PFSK-1 (cell line): ENCODE measurements around the gene SULF2. TPM values are rescaled to one million over a fixed set of nuclear protein-coding genes. Genes with fewer than 3 reads are reported as not detected.

ENCODE experiments used
- FOXP2 ChIP-seq: optimal IDR thresholded peaks from 2 replicates; pipeline ENCODE3; 2011; ENCODE audit warnings: borderline replicate concordance, control low read depth, inconsistent platforms; ENCODE audit not compliant: insufficient read depth; ENCODE audit errors: extremely low read length, extremely low read depth
- POLR2AphosphoS5 ChIP-seq: IDR thresholded peaks from 2 replicates; pipeline ENCODE4 v1.6.1; 2012; ENCODE audit warnings: low read depth, mild to moderate bottlenecking, control low read depth, low read length, moderate library complexity
- REST ChIP-seq, 2 experiments: IDR thresholded peaks; 2 replicates each; pipeline versions ENCODE4 v1.6.1 to v1.8.0; 2011 to 2012; ENCODE audit warnings: low read depth in 2 of 2, low read length in 2 of 2, control low read depth in 1 of 2, inconsistent platforms in 1 of 2, mild to moderate bottlenecking in 1 of 2, moderate library complexity in 1 of 2; ENCODE audit not compliant: insufficient read depth in 1 of 2
- SIN3A ChIP-seq: IDR thresholded peaks from 2 replicates; pipeline ENCODE4 v1.6.1; 2012; ENCODE audit warnings: mild to moderate bottlenecking, low read length, moderate library complexity, borderline replicate concordance; ENCODE audit not compliant: insufficient read depth
- TAF1 ChIP-seq: IDR thresholded peaks from 2 replicates; pipeline ENCODE4 v1.6.1; 2012; ENCODE audit warnings: low read length, control low read depth, borderline replicate concordance; ENCODE audit not compliant: insufficient read depth
- polyA plus RNA-seq: library from polyadenylated mRNA; unstranded; fragments of >200 nt; gene quantifications from one replicate; pipeline ENCODE4 v1.2.1, GENCODE V29; 2012; ENCODE audit warnings: low read depth, missing spikeins; ENCODE audit not compliant: insufficient read length

The SULF2 gene
- 42.8 TPM for polyA plus RNA-seq

- TF ChIP-seq POLR2AphosphoS5 (no peak), TAF1 (no peak), REST (IDR thresholded peaks at IDR 0.05; ENCODE audit: insufficient read depth in 1 of 2, low read depth in 2 of 2, low read length in 2 of 2) (no peak), FOXP2 (no peak), SIN3A (no peak)
Measured at GRCh38 chr20:47785311-47785853, at the start of gene SULF2. Gene SULF2, minus strand, starts transcription at chr20:47785481. Its CDS starts 28,118 bp downstream, at chr20:47757363.

- no peak for TF ChIP-seq POLR2AphosphoS5
- no peak for TF ChIP-seq REST (IDR thresholded peaks at IDR 0.05; ENCODE audit: insufficient read depth in 1 of 2, low read depth in 2 of 2, low read length in 2 of 2)
- TF ChIP-seq FOXP2, result no peak
- TF ChIP-seq TAF1, result no peak
- TF ChIP-seq SIN3A, result no peak
Measured at GRCh38 chr20:47825011-47825762, 39.9 kb upstream of the SULF2 start.

GRCh38 chr20:47821481-47822100 is 36.3 kb upstream of the SULF2 start:
- TF ChIP-seq POLR2AphosphoS5 (no peak), TAF1 (no peak), FOXP2 (no peak), SIN3A (no peak), REST (IDR thresholded peaks at IDR 0.05; ENCODE audit: insufficient read depth in 1 of 2, low read depth in 2 of 2, low read length in 2 of 2) (no peak)

GRCh38 chr20:47818996-47819609 is 33.8 kb upstream of the SULF2 start:
- TF ChIP-seq POLR2AphosphoS5 (no peak), TAF1 (no peak), SIN3A (no peak), FOXP2 (no peak), REST (IDR thresholded peaks at IDR 0.05; ENCODE audit: insufficient read depth in 1 of 2, low read depth in 2 of 2, low read length in 2 of 2) (no peak)
